ENCODE data around the gene STAU1.
"Not testable (repeated sequence)": the region's sequence is repeated elsewhere in the genome, so short reads cannot be mapped to it uniquely, and the experiment has no call there.

The STAU1 gene

GRCh38 chr20:49187851-49188641 lies at the start of gene STAU1:
TSS of gene STAU1 (minus strand) at chr20:49188334. CDS start at chr20:49166201, 22,133 bp downstream.
- DNase-seq (ENCODE audit: low read depth in 1 of 2, low spot score in 1 of 2): peak; percentile 81 to 88

GRCh38 chr20:49237531-49237930 lies 49.4 kb upstream of the STAU1 start:
- no peak for DNase-seq (ENCODE audit: low read depth in 1 of 2, low spot score in 1 of 2)

- no peak for DNase-seq (ENCODE audit: low read depth in 1 of 2, low spot score in 1 of 2)
These were observed 48.2 kb upstream of the STAU1 start for GRCh38 chr20:49236301-49236700.

GRCh38 chr20:49234831-49235230 lies 46.7 kb upstream of the STAU1 start:
- DNase-seq (ENCODE audit: low read depth in 1 of 2, low spot score in 1 of 2): no peak

- DNase-seq (ENCODE audit: low read depth in 1 of 2, low spot score in 1 of 2): no peak
These were observed 45.1 kb upstream of the STAU1 start for GRCh38 chr20:49233226-49233625.

GRCh38 chr20:49231471-49231870 lies 43.3 kb upstream of the STAU1 start:
- no peak for DNase-seq (ENCODE audit: low read depth in 1 of 2, low spot score in 1 of 2)

- DNase-seq (ENCODE audit: low read depth in 1 of 2, low spot score in 1 of 2): no peak
These were observed 42.5 kb upstream of the STAU1 start for GRCh38 chr20:49230561-49231133.

GRCh38 chr20:49230021-49230420 lies 41.9 kb upstream of the STAU1 start:
- DNase-seq (ENCODE audit: low read depth in 1 of 2, low spot score in 1 of 2): no peak

GRCh38 chr20:49229381-49229780 lies 41.2 kb upstream of the STAU1 start:
- no peak for DNase-seq (ENCODE audit: low read depth in 1 of 2, low spot score in 1 of 2)

- DNase-seq (ENCODE audit: low read depth in 1 of 2, low spot score in 1 of 2): no peak
These were observed 40.5 kb upstream of the STAU1 start for GRCh38 chr20:49228676-49229075.

GRCh38 chr20:49225896-49226295 lies 37.8 kb upstream of the STAU1 start:
- no peak for DNase-seq (ENCODE audit: low read depth in 1 of 2, low spot score in 1 of 2)

GRCh38 chr20:49219924-49220831 lies 32.0 kb upstream of the STAU1 start:
- DNase-seq (ENCODE audit: low read depth in 1 of 2, low spot score in 1 of 2): no peak

- DNase-seq (ENCODE audit: low read depth in 1 of 2, low spot score in 1 of 2): peak; percentile 96
These were observed 31.2 kb upstream of the STAU1 start, which contains the start of gene DDX27 for GRCh38 chr20:49219091-49219923. TSS of gene DDX27 (plus strand) at chr20:49219416. CDS start at chr20:49219449, 33 bp downstream.

GRCh38 chr20:49218739-49219090 lies 30.6 kb upstream of the STAU1 start:
- not testable (repeated sequence) for DNase-seq (ENCODE audit: low read depth in 1 of 2, low spot score in 1 of 2)

GRCh38 chr20:49216991-49217578 lies 29.0 kb upstream of the STAU1 start:
- DNase-seq (ENCODE audit: low read depth in 1 of 2, low spot score in 1 of 2): peak; percentile 93 to 95

GRCh38 chr20:49215232-49215631 lies 27.1 kb upstream of the STAU1 start:
- no peak for DNase-seq (ENCODE audit: low read depth in 1 of 2, low spot score in 1 of 2)

GRCh38 chr20:49214571-49214970 lies 26.4 kb upstream of the STAU1 start:
- no peak for DNase-seq (ENCODE audit: low read depth in 1 of 2, low spot score in 1 of 2)

- no peak for DNase-seq (ENCODE audit: low read depth in 1 of 2, low spot score in 1 of 2)
These were observed 22.6 kb upstream of the STAU1 start for GRCh38 chr20:49210757-49211110.

GRCh38 chr20:49210101-49210756 lies 22.1 kb upstream of the STAU1 start:
- no peak for DNase-seq (ENCODE audit: low read depth in 1 of 2, low spot score in 1 of 2)

GRCh38 chr20:49207076-49207475 lies 18.9 kb upstream of the STAU1 start:
- DNase-seq (ENCODE audit: low read depth in 1 of 2, low spot score in 1 of 2): no peak
